PC-3 (cell line): Measurements from ENCODE around the gene ASB5. TPM values are rescaled to one million over a fixed set of nuclear protein-coding genes. Genes with fewer than 3 reads are reported as not detected.
"Not testable (repeated sequence)": the region's sequence is repeated elsewhere in the genome, so short reads cannot be mapped to it uniquely, and the experiment has no call there.

Experiments used
- ATAC-seq: fragments of 200-7000 bp; cut with Tn5 transposase; 2 replicates; pipeline ENCODE4 v1.9.1; 2020; ENCODE audit warnings: mild to moderate bottlenecking, moderate library complexity
- BruUV-seq: library from RNA; stranded (reverse); fragments of 400-500 nt; replicated peaks from 2 replicates; lab custom pipeline; 2021; lab: Mats Ljungman, UMichigan
- CTCF ChIA-PET: fragments of 300-600 bp; sonication (Branson Sonifier 250); formaldehyde crosslinking; loops from one replicate; lab custom pipeline; 2022; ENCODE audit warnings: antibody characterized with exemption; lab: Charles Lee
- POLR2A ChIA-PET: fragments of 300-600 bp; sonication (Branson Sonifier 250); formaldehyde crosslinking; loops from one replicate; lab custom pipeline; 2022; ENCODE audit warnings: antibody characterized with exemption; ENCODE audit not compliant: unreplicated experiment; lab: Charles Lee
- DNase-seq: peaks from one replicate; pipeline ENCODE4 v3.0.0-alpha.2; 2015
- H2AFZ ChIP-seq: fragments of 300-600 bp; sonication (generic); 2 replicates; pipeline ENCODE4 v1.6.0; 2016; ENCODE audit warnings: antibody characterized with exemption, low read length
- H3F3A ChIP-seq: fragments of 300-600 bp; sonication (generic); one replicate; pipeline ENCODE4 v1.6.0; 2017; ENCODE audit warnings: antibody characterized with exemption, low read length, control low read depth, mild to moderate bottlenecking; ENCODE audit not compliant: unreplicated experiment
- H3K27ac ChIP-seq: fragments of 300-600 bp; sonication (generic); 2 replicates; pipeline ENCODE4 v1.5.1; 2016; ENCODE audit warnings: mild to moderate bottlenecking, low read length
- H3K27me3 ChIP-seq: fragments of 300-600 bp; sonication (generic); 2 replicates; pipeline ENCODE4 v1.6.1; 2016; ENCODE audit warnings: low read length, mixed read lengths
- H3K36me3 ChIP-seq: fragments of 300-600 bp; sonication (generic); 2 replicates; pipeline ENCODE4 v1.6.1; 2016; ENCODE audit warnings: low read depth, mixed run types, low read length, mixed read lengths
- H3K4me1 ChIP-seq: fragments of 300-600 bp; sonication (generic); 2 replicates; pipeline ENCODE4 v1.5.1; 2016; ENCODE audit warnings: low read length; ENCODE audit not compliant: insufficient read depth
- H3K4me2 ChIP-seq: fragments of 300-600 bp; sonication (generic); 2 replicates; pipeline ENCODE4 v1.6.0; 2016; ENCODE audit warnings: low read length
- H3K4me3 ChIP-seq: fragments of 300-600 bp; sonication (generic); 2 replicates; pipeline ENCODE4 v1.5.1; 2016; ENCODE audit warnings: mild to moderate bottlenecking, low read length, mixed read lengths
- H3K79me2 ChIP-seq: fragments of 300-600 bp; sonication (generic); 2 replicates; pipeline ENCODE4 v1.6.1; 2017; ENCODE audit warnings: low read length, mixed read lengths
- H3K9ac ChIP-seq: fragments of 300-600 bp; sonication (generic); 2 replicates; pipeline ENCODE4 v1.6.0; 2016; ENCODE audit warnings: mild to moderate bottlenecking, low read length
- H3K9me2 ChIP-seq: fragments of 300-600 bp; sonication (generic); replicated peaks from 2 replicates; pipeline ENCODE4 v1.6.1; 2016; ENCODE audit warnings: mixed run types, low read length, mixed read lengths
- H3K9me3 ChIP-seq: fragments of 300-600 bp; sonication (generic); 2 replicates; pipeline ENCODE4 v1.6.1; 2016; ENCODE audit warnings: low read length, mixed read lengths
- H4K20me1 ChIP-seq: fragments of 300-600 bp; sonication (generic); 2 replicates; pipeline ENCODE4 v1.6.1; 2016; ENCODE audit warnings: low read length, mixed read lengths
- EZH2 ChIP-seq: fragments of 300-600 bp; sonication (generic); IDR thresholded peaks from one replicate; pipeline ENCODE4 v1.6.1; 2017; ENCODE audit warnings: antibody characterized with exemption, mild to moderate bottlenecking, low read length; ENCODE audit not compliant: unreplicated experiment
- EZH2phosphoT487 ChIP-seq: fragments of 300-600 bp; sonication (generic); IDR thresholded peaks from 2 replicates; pipeline ENCODE4 v1.6.1; 2018; ENCODE audit warnings: mild to moderate bottlenecking, antibody characterized with exemption, low read length, borderline replicate concordance
- intact Hi-C: fragments of 100-400 bp; cut with micrococcal nuclease; formaldehyde crosslinking; loops from 2 replicates; pipeline ENCODE4 v1.9.0; 2023
- total RNA-seq: library from RNA; depleted of rRNA; stranded (reverse); fragments of >200 nt; gene quantifications from 2 replicates; pipeline ENCODE4 v1.2.3, GENCODE V29; 2014
- TF ChIP-seq, protein P1 (sequence below): fragments of 300-600 bp; sonication (generic); conservative IDR thresholded peaks from 2 replicates; pipeline ENCODE4 v1.5.1; 2017; ENCODE audit warnings: antibody characterized with exemption, low read depth, mild to moderate bottlenecking, low read length

Gene ASB5
- total RNA-seq, 1 experiment from 2014 or later, result not detected

DNA sequence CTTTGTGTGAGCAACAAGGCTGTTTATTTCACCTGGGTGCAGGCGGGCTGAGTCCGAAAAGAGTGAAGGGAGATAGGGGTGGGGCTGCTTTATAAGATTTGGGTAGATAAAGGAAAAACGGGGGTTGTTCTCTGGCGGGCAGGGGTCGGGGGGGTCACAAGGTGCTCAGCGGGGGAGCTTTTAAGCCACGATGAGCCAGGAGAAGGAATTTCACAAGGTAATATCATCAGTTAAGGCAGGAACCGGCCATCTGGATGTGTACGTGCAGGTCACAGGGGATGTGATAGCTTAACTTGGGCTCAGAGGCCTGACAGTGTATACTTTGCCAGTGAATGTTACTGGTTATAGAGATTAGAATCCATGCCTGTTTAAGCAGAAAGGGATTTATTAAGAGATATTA lies 31.0 kb upstream of the ASB5 start:
- H3K4me2 ChIP-seq, result no peak overlapping the region
- H3K4me3 ChIP-seq, result no peak overlapping the region
- BruUV-seq, result no TSS peak
- H3K27me3 ChIP-seq, result no peaks in the 10 kb centered on the region
- no peaks in the 10 kb centered on the region for H3K36me3 ChIP-seq
- TF ChIP-seq EZH2phosphoT487, result no peak
- no peaks in the 10 kb centered on the region for H3K9me2 ChIP-seq
- peaks cover 4% of the 10 kb centered on the region for H3F3A ChIP-seq
- DNase-seq, result no peak
- intact Hi-C loops, result loop anchor here (5.0 kb wide), 1 partner anchor 37 kb away; no protein-coding TSS in a partner anchor
- H3K9me3 ChIP-seq, result no peaks in the 10 kb centered on the region
- CTCF ChIA-PET, result no interaction called here
- POLR2A ChIA-PET, result no interaction called here
- no peaks in the 10 kb centered on the region for H3K79me2 ChIP-seq
- peaks cover 16% of the 10 kb centered on the region for H3K4me1 ChIP-seq
- H2AFZ ChIP-seq, result no peak overlapping the region
- ATAC-seq, result no peak
- no peaks in the 10 kb centered on the region for H4K20me1 ChIP-seq
- H3K27ac ChIP-seq, result no peak overlapping the region
- H3K9ac ChIP-seq, result no peak overlapping the region

DNA sequence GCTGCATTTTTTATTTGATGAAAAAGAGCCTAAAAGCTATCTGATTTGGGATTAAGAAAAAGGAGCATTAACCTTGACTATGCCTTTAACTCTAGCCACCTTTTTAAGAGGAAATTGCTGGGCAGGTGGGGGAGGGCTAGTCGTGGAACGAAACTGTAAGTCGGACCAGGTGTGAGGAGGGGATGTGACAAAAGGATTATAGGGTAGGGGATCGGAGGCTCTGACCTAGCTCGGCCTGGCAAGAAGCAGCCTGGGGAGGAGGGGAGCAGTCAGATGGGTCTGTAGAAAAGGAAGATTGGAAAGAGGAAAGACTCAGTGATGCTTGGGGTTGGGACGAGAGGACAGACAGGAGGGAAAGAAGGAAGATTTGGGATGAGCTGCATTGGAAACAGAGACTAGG lies 29.6 kb upstream of the ASB5 start:
- no peaks in the 10 kb centered on the region for H4K20me1 ChIP-seq
- POLR2A ChIA-PET, result no interaction called here
- no peak overlapping the region for H2AFZ ChIP-seq
- no peak overlapping the region for H3K27ac ChIP-seq
- no peaks in the 10 kb centered on the region for H3K9me3 ChIP-seq
- BruUV-seq, result no TSS peak
- intact Hi-C loops, result no loop called here
- H3K4me2 ChIP-seq, result no peak overlapping the region
- TF ChIP-seq, protein P1, sequence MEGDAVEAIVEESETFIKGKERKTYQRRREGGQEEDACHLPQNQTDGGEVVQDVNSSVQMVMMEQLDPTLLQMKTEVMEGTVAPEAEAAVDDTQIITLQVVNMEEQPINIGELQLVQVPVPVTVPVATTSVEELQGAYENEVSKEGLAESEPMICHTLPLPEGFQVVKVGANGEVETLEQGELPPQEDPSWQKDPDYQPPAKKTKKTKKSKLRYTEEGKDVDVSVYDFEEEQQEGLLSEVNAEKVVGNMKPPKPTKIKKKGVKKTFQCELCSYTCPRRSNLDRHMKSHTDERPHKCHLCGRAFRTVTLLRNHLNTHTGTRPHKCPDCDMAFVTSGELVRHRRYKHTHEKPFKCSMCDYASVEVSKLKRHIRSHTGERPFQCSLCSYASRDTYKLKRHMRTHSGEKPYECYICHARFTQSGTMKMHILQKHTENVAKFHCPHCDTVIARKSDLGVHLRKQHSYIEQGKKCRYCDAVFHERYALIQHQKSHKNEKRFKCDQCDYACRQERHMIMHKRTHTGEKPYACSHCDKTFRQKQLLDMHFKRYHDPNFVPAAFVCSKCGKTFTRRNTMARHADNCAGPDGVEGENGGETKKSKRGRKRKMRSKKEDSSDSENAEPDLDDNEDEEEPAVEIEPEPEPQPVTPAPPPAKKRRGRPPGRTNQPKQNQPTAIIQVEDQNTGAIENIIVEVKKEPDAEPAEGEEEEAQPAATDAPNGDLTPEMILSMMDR, result no peak
- TF ChIP-seq EZH2, result no peak
- no peak for TF ChIP-seq EZH2phosphoT487
- H3K27me3 ChIP-seq, result no peaks in the 10 kb centered on the region
- no peak for ATAC-seq
- no peak overlapping the region for H3K9ac ChIP-seq
- H3K4me3 ChIP-seq, result no peak overlapping the region
- peaks cover 14% of the 10 kb centered on the region for H3K4me1 ChIP-seq
- peaks cover 4% of the 10 kb centered on the region for H3F3A ChIP-seq
- no peak for DNase-seq
- no peaks in the 10 kb centered on the region for H3K9me2 ChIP-seq
- CTCF ChIA-PET, result no interaction called here
- H3K36me3 ChIP-seq, result no peaks in the 10 kb centered on the region
- H3K79me2 ChIP-seq, result no peaks in the 10 kb centered on the region

DNA sequence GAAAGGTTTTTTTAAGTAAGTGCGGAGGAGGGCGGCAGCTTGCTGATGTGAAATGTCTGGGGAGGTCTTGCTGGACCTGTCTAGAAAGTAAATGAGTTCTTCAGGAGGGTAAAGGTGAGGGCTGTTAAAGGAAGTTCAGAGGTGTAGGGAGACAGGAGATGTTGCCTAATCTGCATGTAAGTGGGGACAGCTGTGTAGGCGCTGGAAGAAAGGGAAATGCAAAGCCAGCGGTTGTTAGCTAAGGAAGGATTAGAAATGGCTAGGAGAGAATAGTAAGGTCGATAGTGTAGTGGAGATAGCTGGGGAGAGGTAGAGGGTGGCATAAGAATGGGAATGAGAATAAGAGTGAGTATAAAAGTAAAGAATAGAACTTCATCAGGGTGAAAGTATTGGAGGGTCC lies 26.9 kb upstream of the ASB5 start:
- H3K79me2 ChIP-seq, CTCF ChIA-PET, H3K9me2 ChIP-seq, BruUV-seq, H3K9me3 ChIP-seq, H3K4me2 ChIP-seq, ATAC-seq, H2AFZ ChIP-seq, H3K27me3 ChIP-seq, intact Hi-C loops, H3K36me3 ChIP-seq, H3F3A ChIP-seq, POLR2A ChIA-PET, H3K9ac ChIP-seq, DNase-seq, H4K20me1 ChIP-seq, H3K4me3 ChIP-seq, H3K4me1 ChIP-seq, H3K27ac ChIP-seq: not testable (repeated sequence)

DNA sequence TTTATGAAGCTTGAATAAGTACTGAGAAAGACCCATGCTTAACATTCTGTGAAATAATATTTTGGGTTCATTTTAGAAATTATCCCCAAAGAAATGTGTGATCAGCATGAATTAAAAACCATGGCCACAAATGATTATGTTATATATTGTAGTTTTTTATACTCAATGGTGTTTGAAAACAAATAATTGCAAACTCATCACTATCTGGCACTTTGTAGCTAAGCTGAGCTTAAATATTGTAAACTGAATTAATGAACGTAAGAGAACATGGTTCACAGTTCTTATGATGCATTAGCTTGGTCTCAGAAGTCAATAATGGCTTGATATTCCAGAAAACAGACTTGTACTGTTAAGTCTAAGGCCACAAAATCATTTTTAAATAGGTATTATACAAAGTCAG lies 24.6 kb upstream of the ASB5 start:
- H3K9me2 ChIP-seq, result no peaks in the 10 kb centered on the region
- no peak for TF ChIP-seq EZH2phosphoT487
- no peaks in the 10 kb centered on the region for H3F3A ChIP-seq
- ATAC-seq, result no peak
- no peaks in the 10 kb centered on the region for H3K9me3 ChIP-seq
- no peak overlapping the region for H3K9ac ChIP-seq
- H4K20me1 ChIP-seq, result no peaks in the 10 kb centered on the region
- BruUV-seq, result no TSS peak
- no peaks in the 10 kb centered on the region for H3K27me3 ChIP-seq
- no peak overlapping the region for H3K27ac ChIP-seq
- intact Hi-C loops, result no loop called here
- no peak overlapping the region for H2AFZ ChIP-seq
- no peak overlapping the region for H3K4me2 ChIP-seq
- H3K36me3 ChIP-seq, result no peaks in the 10 kb centered on the region
- no peaks in the 10 kb centered on the region for H3K79me2 ChIP-seq
- peaks cover 7% of the 10 kb centered on the region for H3K4me1 ChIP-seq
- ChIA-PET POLR2A (interaction anchor here (0.5 kb wide), 1 partner anchor 139 kb away, joined by 5 read pairs; no protein-coding TSS in a partner anchor), CTCF (interaction anchor here (0.6 kb wide), 1 partner anchor 23 kb away, joined by 3 read pairs; no protein-coding TSS in a partner anchor)
- no peak for DNase-seq
- no peak overlapping the region for H3K4me3 ChIP-seq
